ENCODE measurements around the gene HERC2. TPM values are rescaled to one million over a fixed set of nuclear protein-coding genes. Genes with fewer than 3 reads are reported as not detected.

The HERC2 gene
- total RNA-seq, 2 experiments from 2014 or later, result 36.0 to 36.5 TPM

DNA sequence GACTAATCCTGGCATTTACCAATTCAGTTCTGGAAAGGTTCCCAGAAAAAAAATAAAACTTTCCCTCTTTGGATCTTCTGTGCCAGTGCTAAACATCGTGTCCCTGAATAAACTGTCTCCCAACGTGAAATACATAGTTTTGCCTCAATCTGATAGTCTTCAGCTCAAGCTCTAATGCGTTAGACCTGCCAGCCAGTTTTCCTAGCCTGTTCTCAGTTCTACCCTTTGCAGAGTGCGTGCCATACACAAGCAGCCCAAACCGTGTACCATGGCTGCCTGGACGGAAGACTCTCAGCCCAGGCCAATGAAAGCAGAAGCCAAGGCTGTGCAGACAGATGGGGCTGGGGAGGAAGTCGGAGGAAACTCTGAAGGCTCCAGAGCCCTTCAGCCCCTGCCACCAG, 211.5 kb downstream of the HERC2 start:
- H3K9me3 ChIP-seq (ENCODE audit: control insufficient read depth in 1 of 2, insufficient read depth in 1 of 2, low read length in 2 of 2), result no peaks in the 10 kb centered on the region
- H3K9me3 Mint-ChIP-seq, result no peaks in the 10 kb centered on the region
- ATAC-seq (ENCODE audit: poor library complexity) (no peak), DNase-seq (no peak)
- intact Hi-C loops (cut with DNase I, micrococcal nuclease), result no loop called here
- no peak overlapping the region for H3K27ac Mint-ChIP-seq
- H3K36me3 ChIP-seq (ENCODE audit: insufficient read depth, low read length), result peaks cover 41% of the 10 kb centered on the region
- H3K4me3 ChIP-seq (ENCODE audit: low read length), result no peak overlapping the region
- no peak overlapping the region for H3K27ac ChIP-seq (ENCODE audit: low read depth in 1 of 2, low read length in 2 of 2)
- CTCF ChIA-PET, result interaction anchor here (0.5 kb wide), 1 partner anchor 19 kb away, joined by 3 read pairs; no protein-coding TSS in a partner anchor
- H3K4me1 ChIP-seq (ENCODE audit: insufficient read depth, low read length), result peaks cover 20% of the 10 kb centered on the region
- H3K4me3 Mint-ChIP-seq, result no peak overlapping the region
- peaks cover 10% of the 10 kb centered on the region for H3K4me1 Mint-ChIP-seq (ENCODE audit: low read depth)
- H3K27me3 ChIP-seq (ENCODE audit: control insufficient read depth in 1 of 2, insufficient read depth in 2 of 2, low read length in 2 of 2), result peaks cover 8 to 9% of the 10 kb centered on the region in 2 experiments
- POLR2A ChIA-PET, result no interaction called here
- peaks cover 10% of the 10 kb centered on the region for H3K27me3 Mint-ChIP-seq
- peaks cover 44% of the 10 kb centered on the region for H3K36me3 Mint-ChIP-seq (ENCODE audit: low read depth)
- TF ChIP-seq CTCF (IDR thresholded peaks at IDR 0.05), result no peak

DNA sequence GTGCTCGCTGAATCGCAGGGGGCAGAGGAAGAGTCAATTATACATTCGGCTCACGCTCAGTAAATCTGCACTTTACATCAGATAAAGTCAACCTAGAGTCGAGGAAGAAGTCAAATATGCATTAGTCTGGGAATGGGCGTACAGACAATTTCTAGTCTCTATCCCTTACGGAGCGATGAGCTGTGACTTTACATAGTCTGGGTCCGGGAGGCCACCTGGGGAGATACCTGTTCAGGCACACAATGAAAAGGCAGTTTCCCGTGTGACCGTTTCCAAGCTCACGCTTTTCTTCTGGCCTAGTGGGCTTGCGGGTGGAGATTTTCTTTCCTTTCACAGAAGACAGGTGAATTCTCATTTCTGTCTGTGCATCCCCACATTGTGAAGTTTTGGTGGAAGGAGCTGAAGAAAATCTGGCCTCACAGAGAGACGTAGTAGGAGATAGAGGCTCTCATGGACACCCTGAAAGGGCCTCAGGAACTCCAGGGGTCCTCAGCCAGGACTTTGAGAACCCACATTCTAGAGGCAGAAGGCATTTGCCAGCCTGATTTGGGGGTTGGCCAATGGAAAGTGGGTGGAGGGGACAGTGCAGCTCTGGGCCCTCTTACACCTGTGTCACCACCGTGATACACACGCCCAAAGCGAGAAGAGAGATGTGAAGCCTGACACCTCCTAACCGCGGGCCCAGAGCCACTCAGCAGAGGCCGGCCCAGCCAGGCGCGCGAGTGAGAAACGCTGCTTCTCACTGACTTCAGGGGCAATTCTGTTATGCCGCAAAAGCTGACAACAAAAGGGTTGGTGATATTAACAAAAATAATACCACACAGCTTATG, 212.1 kb downstream of the HERC2 start:
- CTCF ChIA-PET, result interaction anchor here (0.5 to 0.9 kb wide), 2 partner anchors 16 to 20 kb away, joined by 3 read pairs; no protein-coding TSS in a partner anchor
- peaks cover 20% of the 10 kb centered on the region for H3K4me1 ChIP-seq (ENCODE audit: insufficient read depth, low read length)
- no peak overlapping the region for H3K4me3 ChIP-seq (ENCODE audit: low read length)
- peaks cover 13 to 16% of the 10 kb centered on the region in 2 experiments for H3K27me3 ChIP-seq (ENCODE audit: control insufficient read depth in 1 of 2, insufficient read depth in 2 of 2, low read length in 2 of 2)
- no peak for DNase-seq
- peaks cover 35% of the 10 kb centered on the region for H3K36me3 ChIP-seq (ENCODE audit: insufficient read depth, low read length)
- H3K27me3 Mint-ChIP-seq, result peaks cover 12% of the 10 kb centered on the region
- intact Hi-C loops (cut with DNase I, micrococcal nuclease), result loop anchor here in 1 of 2 experiments (5.0 to 10.0 kb wide), 2 partner anchors 1002 to 1165 kb away; no protein-coding TSS in a partner anchor
- H3K27ac ChIP-seq (ENCODE audit: low read depth in 1 of 2, low read length in 2 of 2), result no peak overlapping the region
- H3K4me1 Mint-ChIP-seq (ENCODE audit: low read depth), result peaks cover 10% of the 10 kb centered on the region
- no peaks in the 10 kb centered on the region for H3K9me3 Mint-ChIP-seq
- POLR2A ChIA-PET, result no interaction called here
- peaks cover 38% of the 10 kb centered on the region for H3K36me3 Mint-ChIP-seq (ENCODE audit: low read depth)
- H3K27ac Mint-ChIP-seq, result no peak overlapping the region
- peak overlapping the region; percentile 46 for H3K4me3 Mint-ChIP-seq
- no peaks in the 10 kb centered on the region for H3K9me3 ChIP-seq (ENCODE audit: control insufficient read depth in 1 of 2, insufficient read depth in 1 of 2, low read length in 2 of 2)
- no peak for TF ChIP-seq CTCF (IDR thresholded peaks at IDR 0.05)
- ATAC-seq (ENCODE audit: poor library complexity), result no peak

GRCh38 chr15:28107904-28108275, 214.1 kb downstream of the HERC2 start:
- Histone ChIP-seq H3K36me3 (ENCODE audit: insufficient read depth, low read length) (peaks cover 16% of the 10 kb centered on the region), H3K4me1 (ENCODE audit: insufficient read depth, low read length) (peaks cover 20% of the 10 kb centered on the region), H3K4me3 (ENCODE audit: low read length) (peak overlapping the region; percentile 55), H3K9me3 (ENCODE audit: control insufficient read depth in 1 of 2, insufficient read depth in 1 of 2, low read length in 2 of 2) (no peaks in the 10 kb centered on the region), H3K27me3 (ENCODE audit: control insufficient read depth in 1 of 2, insufficient read depth in 2 of 2, low read length in 2 of 2) (peaks cover 13 to 27% of the 10 kb centered on the region in 2 experiments), H3K27ac (ENCODE audit: low read depth in 1 of 2, low read length in 2 of 2) (no peak overlapping the region)
- Mint-ChIP-seq H3K4me3 (peak overlapping the region; percentile 91), H3K27me3 (peaks cover 23% of the 10 kb centered on the region), H3K4me1 (ENCODE audit: low read depth) (peaks cover 10% of the 10 kb centered on the region), H3K36me3 (ENCODE audit: low read depth) (peaks cover 19% of the 10 kb centered on the region), H3K9me3 (no peaks in the 10 kb centered on the region), H3K27ac (no peak overlapping the region)
- peak in 2 of 14 experiments; percentile 22 to 37 for DNase-seq
- ATAC-seq (ENCODE audit: poor library complexity), result peak; percentile 18
- ChIA-PET CTCF (interaction anchor here (0.7 to 1.2 kb wide), 2 partner anchors 18 to 59 kb away, joined by 3 to 5 read pairs; no protein-coding TSS in a partner anchor), POLR2A (interaction anchor here (0.9 to 2.1 kb wide), 5 partner anchors 10 to 30 kb away, joined by 3 to 8 read pairs (median 4); partner anchors contain the start of gene OCA2)
- TF ChIP-seq CTCF (IDR thresholded peaks at IDR 0.05), result no peak
- intact Hi-C loops (cut with DNase I, micrococcal nuclease), result loop anchor here in 1 of 2 experiments (5.0 to 10.0 kb wide), 2 partner anchors 1004 to 1167 kb away; no protein-coding TSS in a partner anchor

All from CD4-positive, alpha-beta T cell (primary cell).